GM21717 (cell line): ENCODE measurements around the gene CCDC12.

Source experiments
- ATAC-seq: cut with Tn5 transposase; IDR thresholded peaks from one replicate; pipeline ENCODE4 v1.9.1; 2021; ENCODE audit warnings: mild to moderate bottlenecking, moderate library complexity; ENCODE audit not compliant: unreplicated experiment

The CCDC12 gene

GRCh38 chr3:46958467-46959160, 17.9 kb downstream of the CCDC12 start:
- no peak for ATAC-seq

GRCh38 chr3:46957092-46957820, 19.3 kb downstream of the CCDC12 start:
- ATAC-seq: no peak

- ATAC-seq: no peak
Observed at GRCh38 chr3:46955801-46956259, 20.7 kb downstream of the CCDC12 start.

GRCh38 chr3:46955157-46955556, 21.4 kb downstream of the CCDC12 start:
- no peak for ATAC-seq

GRCh38 chr3:46954178-46954577, 22.4 kb downstream of the CCDC12 start:
- ATAC-seq: no peak

- ATAC-seq: no peak
Observed at GRCh38 chr3:46953234-46954010, 23.1 kb downstream of the CCDC12 start.

- no peak for ATAC-seq
Observed at GRCh38 chr3:46952813-46953212, 23.7 kb downstream of the CCDC12 start.

GRCh38 chr3:46950650-46951241, 25.8 kb downstream of the CCDC12 start:
- ATAC-seq: no peak

GRCh38 chr3:46950177-46950576, 26.4 kb downstream of the CCDC12 start:
- no peak for ATAC-seq

- ATAC-seq: no peak
Observed at GRCh38 chr3:46948830-46949671, 27.5 kb downstream of the CCDC12 start.

GRCh38 chr3:46947981-46948791, 28.4 kb downstream of the CCDC12 start:
- no peak for ATAC-seq

- ATAC-seq: no peak
Observed at GRCh38 chr3:46947546-46947901, 29.0 kb downstream of the CCDC12 start.

GRCh38 chr3:46946856-46947545, 29.5 kb downstream of the CCDC12 start:
- ATAC-seq: no peak

GRCh38 chr3:46946416-46946815, 30.1 kb downstream of the CCDC12 start:
- ATAC-seq: no peak

- ATAC-seq: no peak
Observed at GRCh38 chr3:46944191-46944590, 32.4 kb downstream of the CCDC12 start.

GRCh38 chr3:46943237-46944187, 33.0 kb downstream of the CCDC12 start:
- ATAC-seq: no peak

- ATAC-seq: no peak
Observed at GRCh38 chr3:46942481-46943236, 33.9 kb downstream of the CCDC12 start.
